GM04504 (cell line): ENCODE measurements around the gene IFT74.
"Not testable (repeated sequence)": the region's sequence is repeated elsewhere in the genome, so short reads cannot be mapped to it uniquely, and the experiment has no call there.

Experiments
- DNase-seq: peaks from one replicate; pipeline ENCODE4 v3.0.0-alpha.2; 2012; ENCODE audit warnings: low read depth

The IFT74 gene

GRCh38 chr9:27073841-27074728 is 117.9 kb downstream of the IFT74 start:
- no peak for DNase-seq

GRCh38 chr9:27078685-27079084 is 122.5 kb downstream of the IFT74 start:
- DNase-seq = no peak

GRCh38 chr9:27085456-27085855 is 129.2 kb downstream of the IFT74 start:
- DNase-seq = no peak

GRCh38 chr9:27086818-27087680 is 130.8 kb downstream of the IFT74 start:
- no peak for DNase-seq

GRCh38 chr9:27088981-27089380 is 132.8 kb downstream of the IFT74 start:
- DNase-seq = no peak

- no peak for DNase-seq
These were observed 133.5 kb downstream of the IFT74 start for GRCh38 chr9:27089706-27090105.

- no peak for DNase-seq
These were observed 134.0 kb downstream of the IFT74 start for GRCh38 chr9:27090231-27090630.

- DNase-seq = no peak
These were observed 134.5 kb downstream of the IFT74 start for GRCh38 chr9:27090711-27091110.

- DNase-seq = not testable (repeated sequence)
These were observed 136.3 kb downstream of the IFT74 start for GRCh38 chr9:27092496-27092895.

- not testable (repeated sequence) for DNase-seq
These were observed 137.3 kb downstream of the IFT74 start for GRCh38 chr9:27093384-27094067.

GRCh38 chr9:27094640-27095298 is 138.6 kb downstream of the IFT74 start:
- DNase-seq = peak; percentile 29

GRCh38 chr9:27107241-27107640 is 151.0 kb downstream of the IFT74 start:
- no peak for DNase-seq

GRCh38 chr9:27108981-27109541 is 152.8 kb downstream of the IFT74 start, which contains the start of gene TEK:
TEK (plus strand) TSS chr9:27109225; CDS start chr9:27109591, 366 bp downstream.
- DNase-seq = no peak

GRCh38 chr9:27109621-27110020 is 153.4 kb downstream of the IFT74 start:
- no peak for DNase-seq

GRCh38 chr9:27110181-27110580 is 154.0 kb downstream of the IFT74 start:
- DNase-seq = no peak

GRCh38 chr9:27112235-27112634 is 156.0 kb downstream of the IFT74 start:
- DNase-seq = no peak
